HG02840 (cell line): Measurements from ENCODE around the gene UBR7.
"Not testable (repeated sequence)": the region's sequence is repeated elsewhere in the genome, so short reads cannot be mapped to it uniquely, and the experiment has no call there.

ENCODE experiments used
- ATAC-seq: cut with Tn5 transposase; IDR thresholded peaks from one replicate; pipeline ENCODE4 v1.9.1; 2021; ENCODE audit warnings: mild to moderate bottlenecking, moderate library complexity, moderate number of reproducible peaks; ENCODE audit not compliant: unreplicated experiment, low FRiP score

Gene UBR7, protein sequence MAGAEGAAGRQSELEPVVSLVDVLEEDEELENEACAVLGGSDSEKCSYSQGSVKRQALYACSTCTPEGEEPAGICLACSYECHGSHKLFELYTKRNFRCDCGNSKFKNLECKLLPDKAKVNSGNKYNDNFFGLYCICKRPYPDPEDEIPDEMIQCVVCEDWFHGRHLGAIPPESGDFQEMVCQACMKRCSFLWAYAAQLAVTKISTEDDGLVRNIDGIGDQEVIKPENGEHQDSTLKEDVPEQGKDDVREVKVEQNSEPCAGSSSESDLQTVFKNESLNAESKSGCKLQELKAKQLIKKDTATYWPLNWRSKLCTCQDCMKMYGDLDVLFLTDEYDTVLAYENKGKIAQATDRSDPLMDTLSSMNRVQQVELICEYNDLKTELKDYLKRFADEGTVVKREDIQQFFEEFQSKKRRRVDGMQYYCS

DNA sequence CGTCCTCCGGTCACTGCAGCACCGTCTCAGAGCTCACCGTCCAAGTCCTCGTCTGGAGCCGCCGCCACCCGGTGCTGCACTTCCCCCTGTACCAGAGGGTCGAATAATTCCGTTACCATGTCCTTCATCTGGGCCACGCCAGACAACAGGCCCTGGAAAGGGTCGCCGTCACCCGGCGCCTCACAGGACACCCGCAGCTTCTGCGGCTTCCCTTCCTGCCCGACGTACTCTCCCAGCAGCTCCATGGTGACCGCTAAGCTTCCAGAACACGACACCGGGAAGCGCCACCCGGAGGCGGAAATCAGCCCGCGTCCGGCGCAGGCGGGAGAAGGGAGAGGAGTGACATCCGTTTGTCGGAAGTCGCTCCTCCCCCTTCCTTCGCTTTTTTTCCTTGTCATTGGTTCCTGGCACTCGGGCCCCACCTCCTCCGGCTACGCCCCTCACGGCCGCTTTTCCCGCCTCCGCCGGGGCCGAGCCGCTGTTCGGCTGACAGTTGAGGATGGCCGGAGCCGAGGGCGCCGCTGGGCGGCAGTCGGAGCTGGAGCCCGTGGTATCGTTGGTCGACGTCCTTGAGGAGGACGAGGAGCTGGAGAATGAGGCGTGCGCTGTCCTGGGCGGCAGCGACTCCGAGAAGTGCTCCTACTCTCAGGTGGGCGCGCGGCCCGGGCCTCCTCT, at the start of gene UBR7, which contains the start of gene GON7:
TSS of gene UBR7 (plus strand) at position 464 of the 675 bp plus-strand sequence. CDS start at position 500, 36 bp downstream.
TSS of gene GON7 (minus strand) at position 273 of the 675 bp plus-strand sequence. CDS start at position 245, 28 bp downstream.
- peak; percentile 79 for ATAC-seq

DNA sequence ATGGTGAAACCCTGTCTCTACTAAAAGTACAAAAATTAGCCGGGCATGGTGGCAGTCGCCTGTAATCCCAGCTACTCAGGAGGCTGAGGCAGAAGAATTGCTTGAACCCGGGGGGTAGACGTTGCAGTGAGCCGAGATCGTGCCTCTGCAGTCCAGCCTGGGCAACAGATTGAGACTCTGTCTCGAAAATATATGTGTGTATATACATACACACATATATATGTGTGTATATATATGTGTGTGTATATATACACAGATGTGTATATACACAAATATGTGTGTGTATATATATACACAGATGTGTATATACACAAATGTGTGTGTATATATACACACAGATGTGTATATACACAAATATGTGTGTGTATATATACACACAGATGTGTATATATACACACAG, 48.7 kb upstream of the UBR7 start:
- ATAC-seq = not testable (repeated sequence)

DNA sequence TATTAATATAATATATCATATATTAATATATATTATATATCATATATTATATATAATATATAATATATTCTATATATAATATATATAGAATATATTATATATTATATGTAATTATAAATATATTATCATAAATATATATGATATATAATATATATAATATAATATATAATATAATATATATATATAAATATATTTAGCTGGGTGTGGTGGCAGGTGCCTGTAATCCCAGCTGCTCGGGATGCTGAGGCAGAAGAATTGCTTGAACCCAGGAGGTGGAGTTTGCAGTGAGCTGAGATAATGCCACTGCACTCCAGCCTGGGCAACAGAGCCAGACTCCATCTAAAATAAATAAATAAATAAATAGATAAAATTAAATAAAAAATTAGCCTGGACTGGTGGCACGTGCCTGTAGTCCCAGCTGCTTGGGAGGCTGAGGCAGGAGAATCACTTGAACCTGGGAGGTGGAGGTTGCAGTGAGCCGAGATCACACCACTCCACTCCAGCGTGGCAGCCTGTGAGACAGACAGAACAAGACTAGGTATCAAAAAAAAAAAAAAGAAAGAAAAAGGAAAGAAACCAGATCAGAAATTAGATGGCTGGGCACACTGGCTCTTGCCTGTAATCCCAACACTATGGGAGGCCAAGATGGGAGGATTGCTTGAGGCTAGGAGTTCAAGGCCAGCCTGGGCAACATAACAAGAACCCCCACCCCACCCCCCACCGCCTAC, 47.3 kb upstream of the UBR7 start:
- not testable (repeated sequence) for ATAC-seq

DNA sequence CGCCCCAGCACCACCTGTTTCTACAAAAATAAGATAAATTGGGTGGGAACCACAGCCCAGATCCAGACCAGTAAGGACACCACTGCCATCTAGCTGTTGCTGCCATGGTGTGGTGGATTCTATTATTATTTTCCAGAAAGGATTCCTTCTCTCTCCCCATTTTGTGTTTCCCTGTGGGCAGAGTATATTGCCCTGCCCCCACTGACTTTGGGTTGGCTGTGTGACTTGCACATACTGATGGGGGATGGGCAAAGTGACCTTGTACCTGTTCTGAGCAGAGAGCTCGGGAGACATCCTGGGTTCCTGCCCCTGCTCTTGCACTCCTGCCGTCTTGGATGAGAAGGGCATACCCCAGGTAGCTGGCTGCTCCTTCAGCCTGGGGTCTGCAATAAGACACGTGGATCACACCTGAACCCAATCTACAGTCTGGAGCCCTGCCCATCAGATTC, 46.7 kb upstream of the UBR7 start:
- no peak for ATAC-seq

DNA sequence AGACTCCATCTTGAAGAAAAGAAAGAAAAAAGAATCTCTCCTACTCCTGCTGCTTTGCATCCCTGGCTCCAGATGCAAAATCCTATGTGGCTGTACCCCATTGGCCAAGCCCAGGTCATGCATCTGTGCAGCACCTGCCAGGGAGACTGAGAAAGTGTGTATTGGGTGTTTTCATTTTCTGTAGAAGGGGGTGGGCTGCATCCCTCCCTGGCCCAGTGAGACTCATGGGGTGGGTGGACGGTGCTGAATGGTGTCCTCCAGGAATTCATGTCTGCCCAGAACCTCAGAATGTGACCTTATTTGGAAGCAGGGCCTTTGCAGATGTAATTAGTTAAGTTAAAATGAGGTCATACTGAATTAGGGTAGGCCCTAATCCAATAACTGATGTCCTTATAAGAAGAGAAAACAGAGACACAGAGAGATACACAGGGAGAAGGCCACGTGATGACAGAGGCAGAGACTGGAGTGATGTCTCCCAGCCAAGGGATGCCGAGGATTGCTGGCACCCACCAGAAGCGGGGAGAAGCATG, 45.6 kb upstream of the UBR7 start:
- no peak for ATAC-seq

DNA sequence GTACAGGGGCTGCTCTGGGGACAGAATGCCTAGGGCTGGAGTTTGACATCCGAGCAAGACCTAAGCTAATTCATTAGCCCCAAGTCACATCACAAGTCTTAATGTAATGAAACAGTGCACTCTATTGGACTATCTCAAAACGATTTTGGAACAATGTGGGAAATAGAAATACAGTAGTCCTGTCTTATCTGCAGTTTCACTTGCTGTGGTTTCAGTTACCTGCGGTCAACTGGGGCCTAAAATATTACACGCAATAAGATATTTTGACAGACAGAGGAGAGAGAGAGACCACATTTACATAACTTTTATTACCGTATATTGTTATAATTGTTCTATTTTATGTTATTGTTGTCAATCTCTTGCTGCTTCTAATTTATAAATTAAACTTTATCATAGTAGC, 43.5 kb upstream of the UBR7 start:
- ATAC-seq = peak; percentile 49

DNA sequence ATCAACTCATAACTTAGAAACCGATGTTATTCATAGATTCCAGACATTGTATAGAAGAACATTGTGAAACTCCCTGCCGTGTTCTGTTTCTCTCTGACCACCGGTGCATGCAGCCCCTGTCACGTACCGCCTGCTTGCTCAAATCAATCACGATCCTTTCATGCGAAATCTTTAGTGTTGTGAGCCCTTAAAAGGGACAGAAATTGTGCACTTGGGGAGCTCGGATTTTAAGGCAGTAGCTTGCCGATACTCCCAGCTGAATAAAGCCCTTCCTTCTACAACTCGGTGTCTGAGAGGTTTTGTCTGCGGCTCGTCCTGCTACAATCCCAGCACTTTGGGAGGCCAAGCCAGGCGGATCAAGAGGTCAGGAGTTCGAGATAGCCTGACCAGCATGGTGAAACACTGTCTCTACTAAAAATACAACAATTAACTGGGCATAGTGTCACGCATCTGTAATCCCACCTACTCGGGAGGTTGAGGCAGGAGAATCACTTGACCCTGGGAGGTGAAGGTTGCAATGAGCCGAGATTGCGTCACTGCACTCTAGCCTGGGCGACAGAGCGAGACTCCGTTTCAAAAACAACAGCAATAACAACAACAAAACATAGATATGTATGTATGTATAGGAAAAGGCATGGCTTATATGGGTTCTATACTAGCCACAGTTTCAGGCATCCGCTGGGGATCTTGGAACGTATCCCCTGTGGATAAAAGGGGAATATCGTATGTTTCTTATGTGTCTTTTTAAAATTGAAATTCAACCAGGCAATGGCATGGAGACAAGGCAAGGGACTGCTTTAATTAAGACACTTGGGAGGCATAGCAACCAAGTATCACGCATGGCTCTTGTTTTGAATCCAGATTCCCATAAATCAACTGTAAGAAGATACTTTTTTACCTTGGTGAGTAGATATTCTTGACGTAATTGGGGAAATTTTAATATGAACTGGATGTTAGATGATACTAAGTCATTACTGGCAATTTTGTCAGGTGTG, 41.5 kb upstream of the UBR7 start:
- not testable (repeated sequence) for ATAC-seq

DNA sequence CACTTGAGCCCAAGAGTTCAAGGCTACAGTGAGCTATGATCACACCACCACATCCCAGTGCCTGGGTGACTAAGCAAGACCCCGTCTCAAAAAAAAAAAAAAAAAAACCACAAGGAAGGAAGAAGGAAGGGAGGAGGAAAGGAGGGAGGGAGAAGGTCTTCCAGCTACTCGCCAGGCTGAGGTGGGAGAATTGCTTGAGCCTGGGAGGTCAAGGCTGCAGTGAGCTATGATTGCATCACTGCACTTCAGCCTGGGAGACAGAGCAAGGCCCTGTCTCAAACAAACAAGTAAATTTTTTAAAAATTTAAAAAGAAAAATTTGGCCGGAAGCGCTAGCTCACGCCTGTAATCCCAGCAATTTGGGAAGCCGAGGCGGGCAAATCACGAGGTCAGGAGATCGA, 38.4 kb upstream of the UBR7 start:
- not testable (repeated sequence) for ATAC-seq

DNA sequence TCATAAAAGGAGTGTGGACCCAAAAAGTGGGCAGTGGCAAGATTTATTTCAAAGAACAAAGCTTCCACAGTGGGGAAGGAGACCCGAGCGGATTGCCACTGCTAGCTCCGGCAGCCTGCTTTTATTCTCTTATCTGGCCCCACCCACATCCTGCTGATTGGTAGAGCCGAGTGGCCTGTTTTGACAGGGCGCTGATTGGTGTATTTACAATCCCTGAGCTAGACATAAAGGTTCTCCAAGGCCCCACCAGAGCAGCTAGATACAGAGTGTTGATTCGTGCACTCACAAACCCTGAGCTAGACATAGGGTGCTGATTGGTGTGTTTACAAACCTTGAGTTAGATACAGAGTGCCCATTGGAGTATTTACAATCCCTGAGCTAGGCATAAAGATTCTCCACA, 37.4 kb upstream of the UBR7 start:
- not testable (repeated sequence) for ATAC-seq

DNA sequence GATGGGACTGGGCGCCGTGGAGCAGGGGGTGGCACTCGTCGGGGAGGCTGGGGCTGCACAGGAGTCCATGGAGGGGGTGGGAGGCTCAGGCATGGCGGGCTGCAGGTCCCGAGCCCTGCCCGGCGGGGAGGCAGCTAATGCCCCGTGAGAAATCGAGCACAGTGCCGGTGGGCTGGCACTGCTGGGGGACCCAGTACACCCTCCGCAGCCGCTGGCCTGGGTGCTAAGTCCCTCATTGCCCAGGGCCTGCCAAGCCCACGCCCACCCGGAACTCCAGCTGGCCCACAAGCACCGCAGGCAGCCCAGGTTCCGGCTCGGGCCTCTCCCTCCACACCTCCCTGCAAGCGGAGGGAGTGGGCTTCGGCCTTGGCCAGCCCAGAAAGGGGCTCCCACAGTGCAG, 36.9 kb upstream of the UBR7 start:
- ATAC-seq = not testable (repeated sequence)

DNA sequence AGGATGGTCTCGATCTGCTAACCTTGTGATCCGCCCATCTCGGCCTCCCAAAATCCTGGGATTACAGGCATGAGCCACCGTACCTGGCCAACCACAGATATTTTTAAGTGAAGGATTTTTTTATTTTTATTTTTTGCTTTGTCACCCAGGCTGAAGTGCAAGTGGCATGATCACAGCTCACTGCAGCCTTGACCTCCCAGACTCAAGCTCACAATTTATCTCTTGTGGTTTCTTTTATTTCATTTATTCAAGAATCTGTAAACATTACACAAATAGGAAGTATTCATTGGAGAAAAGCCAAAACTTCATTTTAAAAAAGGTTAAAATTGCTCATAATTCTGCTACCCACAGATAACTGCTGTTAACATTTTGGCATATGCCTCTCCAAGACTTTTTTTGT, 35.7 kb upstream of the UBR7 start:
- ATAC-seq = no peak

DNA sequence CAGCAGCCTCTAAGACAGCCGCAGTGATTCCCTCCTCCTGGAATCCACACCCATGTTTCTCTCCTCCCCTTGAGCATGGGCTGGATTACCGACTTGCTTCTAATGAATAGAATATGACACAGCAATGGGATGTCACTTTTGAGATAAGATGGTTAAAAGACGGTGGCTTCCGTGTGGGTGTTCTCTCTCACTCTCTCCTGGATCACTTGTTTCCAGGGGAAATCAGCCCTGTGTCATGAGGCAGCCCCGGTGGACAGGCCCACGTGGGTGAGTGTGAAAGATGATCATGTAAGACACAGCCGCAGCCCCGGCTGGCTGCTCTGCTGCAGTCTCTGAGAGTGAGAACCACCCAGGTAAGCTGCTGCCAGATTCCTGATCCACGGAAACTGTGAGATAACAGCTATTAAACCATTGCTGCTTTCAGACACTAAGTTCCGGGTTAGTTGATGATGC, 33.1 kb upstream of the UBR7 start:
- ATAC-seq = no peak

DNA sequence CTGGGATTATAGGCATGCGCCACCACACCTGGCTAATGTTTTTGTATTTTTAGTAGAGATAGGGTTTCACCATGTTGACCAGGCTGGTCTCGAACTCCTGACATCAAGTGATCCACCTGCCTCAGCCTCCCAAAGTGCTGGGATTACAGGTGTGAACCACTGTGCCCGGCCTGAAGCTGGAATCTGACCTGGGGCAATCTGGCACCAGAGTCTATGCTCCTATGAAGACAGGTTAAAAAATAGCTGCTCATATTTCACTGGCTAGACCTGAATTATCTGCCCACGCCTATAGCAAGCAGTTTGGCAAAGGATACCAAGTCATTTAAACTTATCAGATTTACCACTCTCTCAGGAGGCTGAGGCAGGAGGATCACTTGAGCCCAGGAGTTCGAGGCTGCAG, 32.3 kb upstream of the UBR7 start:
- ATAC-seq = not testable (repeated sequence)

DNA sequence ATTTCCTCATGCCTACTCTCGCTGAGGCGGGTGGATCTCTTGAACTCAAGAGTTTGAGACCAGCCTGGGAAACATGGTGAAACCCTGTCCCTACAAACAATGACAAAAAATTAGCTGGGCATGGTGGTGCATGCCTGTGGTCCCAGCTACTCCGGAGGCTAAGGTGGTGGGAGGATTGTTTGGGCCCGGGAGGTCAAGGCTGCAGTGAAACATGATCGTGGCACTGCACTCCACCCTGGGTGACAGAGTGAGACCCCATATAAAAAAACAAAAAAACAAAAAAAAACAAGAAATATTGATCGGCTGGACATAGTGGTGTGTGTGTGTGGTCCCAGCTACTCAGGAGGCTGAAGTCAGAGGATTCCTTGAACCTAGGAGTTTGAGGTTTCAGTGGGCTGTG, 31.6 kb upstream of the UBR7 start:
- ATAC-seq = no peak

DNA sequence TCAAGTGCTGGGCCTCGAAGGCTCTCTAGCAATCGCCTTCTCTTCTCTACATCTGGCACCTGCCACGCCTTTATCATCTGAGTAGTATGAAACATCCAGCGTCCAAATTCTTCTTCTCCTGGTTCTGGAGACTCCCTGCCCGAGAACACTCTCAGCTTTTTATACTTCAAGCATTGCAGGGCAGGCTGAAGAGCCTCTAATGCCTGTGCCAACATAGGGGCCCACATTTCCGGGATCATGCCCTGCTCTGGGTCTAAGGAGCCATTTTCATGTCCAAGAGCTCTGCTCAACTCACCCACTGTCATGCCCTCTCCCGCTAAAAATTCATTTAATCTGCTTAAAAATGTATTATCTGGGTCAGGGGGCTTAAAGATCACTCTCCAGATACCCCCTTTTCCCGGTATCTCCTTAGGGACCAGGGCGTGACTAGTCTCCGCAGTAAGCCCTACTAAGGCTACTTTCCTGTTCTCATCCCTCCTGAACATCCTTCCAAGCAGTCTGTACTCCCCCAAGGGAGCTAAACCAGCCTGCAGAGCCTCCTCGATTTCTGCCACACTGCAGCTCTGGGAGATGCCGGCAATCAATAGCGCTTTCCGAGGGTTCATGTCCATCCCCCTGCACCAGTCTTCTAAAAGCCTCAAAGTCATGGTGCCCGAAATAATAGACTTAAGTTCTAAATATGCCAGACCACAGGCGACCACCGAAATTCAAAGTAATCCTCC, 23.3 kb upstream of the UBR7 start:
- ATAC-seq = no peak

DNA sequence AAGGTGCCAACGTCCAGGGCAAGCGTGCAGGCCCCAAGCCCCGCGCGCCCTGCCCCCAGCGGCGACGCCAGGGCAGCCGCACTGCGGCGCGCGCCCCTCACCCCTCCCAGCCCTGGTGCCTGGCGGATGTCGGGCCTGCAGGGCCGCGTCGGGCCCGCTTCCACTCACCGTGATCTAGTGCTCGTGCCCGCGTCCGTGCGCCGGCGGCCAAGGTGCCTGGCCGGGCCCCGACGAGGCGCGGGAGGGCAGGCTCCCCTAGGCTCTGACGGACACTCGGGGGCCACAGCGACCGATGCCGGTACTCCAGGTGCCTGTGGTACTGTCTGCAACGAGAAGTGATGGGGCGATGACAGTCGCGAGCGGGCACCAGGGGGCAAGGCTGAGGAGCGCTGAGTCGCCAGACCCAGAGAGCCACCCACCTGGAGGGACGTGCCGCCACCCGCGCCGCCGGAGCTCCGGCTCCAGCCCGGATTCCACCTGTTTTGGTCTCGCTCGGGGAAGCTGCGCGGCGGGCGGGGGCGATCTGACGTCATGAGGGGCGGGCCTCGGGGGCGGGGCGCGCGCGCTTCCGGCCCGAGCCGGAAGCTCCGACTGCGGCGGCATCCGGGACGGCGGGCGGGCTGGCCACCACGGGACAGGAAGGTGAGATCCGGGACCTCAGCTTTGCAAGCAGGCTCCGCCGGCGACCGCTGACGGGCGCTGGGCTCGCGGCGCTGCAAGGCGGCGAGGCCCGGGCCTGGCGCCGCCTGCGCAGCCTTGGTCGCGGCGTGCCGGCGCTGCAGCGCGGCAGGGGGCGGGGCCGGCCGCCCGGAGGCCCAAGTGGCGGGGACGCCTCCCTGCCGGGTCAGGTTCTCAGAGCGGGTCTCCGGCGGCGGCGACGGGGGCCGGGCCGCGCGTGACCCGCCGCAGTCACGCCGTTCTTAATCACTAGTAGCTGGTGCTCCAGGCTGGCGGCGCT, 22.4 kb upstream of the UBR7 start, which contains the start of the genes LYSET and MOAP1:
TSS of gene LYSET (plus strand) at position 927 of the 958 bp plus-strand sequence. CDS start 89 bp downstream, outside the sequence.
TSS of gene MOAP1 (minus strand) at position 507 of the 958 bp plus-strand sequence. CDS start 655 bp downstream, outside the sequence.
- ATAC-seq = peak; percentile 78

DNA sequence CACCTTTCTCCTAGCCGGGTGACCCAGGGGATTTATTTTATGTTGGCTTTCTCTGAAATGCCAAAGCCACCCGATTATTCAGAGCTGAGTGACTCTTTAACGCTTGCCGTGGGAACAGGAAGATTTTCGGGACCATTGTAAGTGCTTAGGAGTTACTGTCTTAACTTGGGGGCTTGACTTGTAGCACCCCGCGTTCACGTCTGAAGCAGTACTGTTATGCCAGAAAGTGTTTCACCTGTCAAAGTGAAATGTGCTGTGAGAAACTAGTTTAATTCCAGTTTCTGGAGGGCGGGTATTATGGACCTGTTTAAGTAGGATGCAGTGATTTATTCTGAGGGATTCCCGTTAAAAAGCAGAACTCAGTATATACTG, 21.7 kb upstream of the UBR7 start:
- ATAC-seq = no peak
